ENCODE data around the gene HS6ST1.
A peak's percentile ranks its signal among the peaks of the same experiment; 100 is the strongest.

DNA sequence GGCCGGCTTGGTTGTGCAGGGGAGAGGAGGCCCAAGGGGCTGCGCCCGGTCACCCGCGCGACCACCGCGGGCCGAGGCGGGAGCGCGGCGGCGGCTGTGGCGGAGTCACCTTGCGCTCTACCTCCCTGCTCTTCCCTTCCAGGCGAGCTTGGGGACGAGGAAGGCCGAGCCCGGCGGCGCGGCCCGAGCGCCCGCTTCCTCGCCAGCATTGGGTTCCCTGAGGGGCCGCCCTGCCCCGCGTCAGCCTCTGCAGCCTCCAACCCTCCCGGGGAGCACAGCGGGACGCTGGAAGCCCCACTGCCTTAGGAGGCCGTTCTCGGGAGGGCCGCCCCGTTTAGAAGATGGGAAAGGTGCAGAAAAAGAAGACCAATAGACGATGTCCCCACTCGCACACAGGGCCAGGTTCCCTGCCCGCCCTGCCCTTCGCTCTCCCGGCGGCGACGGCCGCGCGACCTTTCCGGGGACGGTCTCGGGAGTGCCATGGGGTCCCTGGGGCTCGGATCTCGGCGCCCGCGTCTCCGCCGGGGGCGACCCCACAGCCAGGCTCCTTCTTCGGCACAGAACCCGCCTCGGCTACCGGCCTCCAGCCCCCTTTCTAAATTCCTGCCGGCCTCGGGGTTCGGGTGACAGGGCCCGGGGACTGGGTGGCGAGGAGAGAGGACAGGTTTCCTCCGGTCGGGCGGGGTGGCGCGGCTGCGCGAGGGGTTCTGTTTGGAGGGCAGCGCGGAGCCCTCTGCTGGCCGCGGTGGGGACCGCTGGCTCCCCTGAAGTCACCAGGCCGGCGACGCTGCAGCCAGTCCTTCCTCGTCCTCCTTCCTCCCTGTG, 85.5 kb downstream of the HS6ST1 start:
- TF ChIP-seq, protein P1, sequence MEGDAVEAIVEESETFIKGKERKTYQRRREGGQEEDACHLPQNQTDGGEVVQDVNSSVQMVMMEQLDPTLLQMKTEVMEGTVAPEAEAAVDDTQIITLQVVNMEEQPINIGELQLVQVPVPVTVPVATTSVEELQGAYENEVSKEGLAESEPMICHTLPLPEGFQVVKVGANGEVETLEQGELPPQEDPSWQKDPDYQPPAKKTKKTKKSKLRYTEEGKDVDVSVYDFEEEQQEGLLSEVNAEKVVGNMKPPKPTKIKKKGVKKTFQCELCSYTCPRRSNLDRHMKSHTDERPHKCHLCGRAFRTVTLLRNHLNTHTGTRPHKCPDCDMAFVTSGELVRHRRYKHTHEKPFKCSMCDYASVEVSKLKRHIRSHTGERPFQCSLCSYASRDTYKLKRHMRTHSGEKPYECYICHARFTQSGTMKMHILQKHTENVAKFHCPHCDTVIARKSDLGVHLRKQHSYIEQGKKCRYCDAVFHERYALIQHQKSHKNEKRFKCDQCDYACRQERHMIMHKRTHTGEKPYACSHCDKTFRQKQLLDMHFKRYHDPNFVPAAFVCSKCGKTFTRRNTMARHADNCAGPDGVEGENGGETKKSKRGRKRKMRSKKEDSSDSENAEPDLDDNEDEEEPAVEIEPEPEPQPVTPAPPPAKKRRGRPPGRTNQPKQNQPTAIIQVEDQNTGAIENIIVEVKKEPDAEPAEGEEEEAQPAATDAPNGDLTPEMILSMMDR (IDR thresholded peaks at IDR 0.05; ENCODE audit: borderline replicate concordance, extremely low read depth, low read length, poor library complexity, severe bottlenecking): peak; percentile 96
- TF ChIP-seq EZH2 (IDR thresholded peaks at IDR 0.05; ENCODE audit: borderline replicate concordance, low read depth, low read length, severe bottlenecking): no peak
